GM18951 (cell line): ENCODE results near the gene APOL3.
"Not testable (repeated sequence)": the region's sequence is repeated elsewhere in the genome, so short reads cannot be mapped to it uniquely, and the experiment has no call there.

Source experiments
- POLR2A ChIP-seq: IDR thresholded peaks from 4 replicates; pipeline ENCODE4 v1.6.1; 2011; ENCODE audit warnings: mild to moderate bottlenecking; ENCODE audit not compliant: insufficient read length, insufficient read depth; ENCODE audit errors: extremely low read depth
- in situ Hi-C: fragments of 300-500 bp; cut with MboI; formaldehyde crosslinking; loops from one replicate; pipeline ENCODE4 v1.12.0; 2022; ENCODE audit warnings: low sequenced_read_pairs, mixed read lengths, inconsistent platforms; ENCODE audit not compliant: unreplicated experiment

APOL3 gene

DNA sequence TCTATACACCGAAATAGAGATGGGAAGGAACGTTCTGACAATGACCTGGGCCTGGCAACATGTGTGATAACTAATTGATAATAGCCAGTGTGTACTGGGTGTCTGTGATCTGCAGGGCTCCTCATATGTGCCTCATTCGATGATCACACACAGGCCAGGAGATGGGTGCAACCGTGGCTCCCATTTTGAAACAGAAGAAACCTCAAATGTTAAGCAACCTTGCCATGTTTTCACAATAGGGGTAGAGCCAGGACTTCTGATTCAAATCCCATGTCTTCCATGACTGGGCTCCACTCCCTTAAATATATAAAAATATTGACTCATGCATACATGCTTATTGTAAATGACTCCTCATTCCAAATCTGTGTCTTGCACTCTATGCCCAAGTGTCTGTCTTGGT is 11.1 kb downstream of the APOL3 start:
- no peak for TF ChIP-seq POLR2A
- in situ Hi-C loops, result no loop called here

DNA sequence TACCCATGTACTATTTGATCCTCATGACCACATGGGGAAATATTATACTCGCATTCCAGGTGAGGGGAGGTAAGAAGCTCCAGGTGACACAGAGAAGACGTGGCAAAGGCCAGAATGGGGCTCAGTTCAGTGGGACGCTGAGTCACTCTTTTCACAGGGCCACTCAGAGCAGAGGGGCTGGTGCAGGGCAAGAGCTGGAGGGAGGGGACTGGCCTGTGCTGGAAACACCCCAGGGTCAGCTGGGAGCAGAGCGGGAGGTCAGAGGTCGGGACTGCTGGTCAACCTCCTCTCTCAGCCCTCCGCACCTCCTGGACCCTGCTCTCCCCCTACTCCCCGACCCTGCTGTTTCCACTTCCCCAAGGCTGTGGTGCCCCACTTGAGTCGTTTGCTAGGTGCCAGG is 12.1 kb downstream of the APOL3 start:
- in situ Hi-C loops, result no loop called here
- no peak for TF ChIP-seq POLR2A

DNA sequence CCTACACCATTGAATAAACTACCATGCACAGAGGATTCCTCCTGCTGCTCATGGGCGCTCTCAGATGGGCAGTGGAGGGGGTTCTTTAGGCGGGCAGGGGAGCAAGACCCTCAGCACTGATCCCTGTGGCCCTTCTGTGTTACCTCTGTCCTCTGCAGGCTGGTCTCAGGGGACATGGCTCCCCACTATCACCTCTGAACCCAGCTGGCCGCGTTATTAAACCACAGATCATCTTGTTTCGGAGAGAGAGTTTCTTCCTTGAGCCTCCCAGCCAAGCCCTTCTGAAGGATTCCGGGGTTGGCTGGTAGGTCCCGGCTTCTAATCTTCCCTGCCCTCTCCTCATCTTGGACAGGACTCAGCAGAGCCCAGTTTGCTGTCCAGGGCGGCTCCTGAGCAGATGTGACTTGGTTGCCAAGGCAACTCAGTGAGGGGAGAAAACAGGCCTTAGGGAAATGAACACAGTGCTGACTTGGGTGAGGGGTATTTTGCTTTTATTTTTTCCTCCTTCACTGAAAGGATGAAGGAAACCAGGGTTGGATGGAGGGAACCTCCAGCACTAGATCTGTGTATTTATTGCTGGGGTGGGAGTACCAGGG is 13.3 kb downstream of the APOL3 start:
- no peak for TF ChIP-seq POLR2A
- in situ Hi-C loops, result no loop called here

DNA sequence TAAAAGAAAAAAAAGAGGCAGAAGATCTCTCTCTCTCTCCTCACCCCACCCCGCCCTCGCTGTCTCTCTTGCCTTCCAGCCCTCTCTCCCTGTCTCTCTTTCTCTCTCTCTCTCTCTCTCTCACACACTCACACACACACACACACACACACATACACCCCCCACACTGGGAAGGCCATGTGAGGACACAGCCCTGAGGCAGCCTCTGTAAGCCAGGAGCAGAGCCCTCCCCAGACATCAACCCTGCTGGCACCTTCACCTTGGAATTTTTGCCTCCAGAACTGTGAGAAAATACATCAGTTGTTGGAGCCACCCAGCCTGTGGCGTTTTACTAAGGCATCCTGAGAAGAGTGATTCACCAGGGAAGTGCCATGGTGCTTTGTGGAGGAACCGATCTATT is 14.7 kb downstream of the APOL3 start:
- in situ Hi-C loops, result no loop called here
- TF ChIP-seq POLR2A, result no peak

DNA sequence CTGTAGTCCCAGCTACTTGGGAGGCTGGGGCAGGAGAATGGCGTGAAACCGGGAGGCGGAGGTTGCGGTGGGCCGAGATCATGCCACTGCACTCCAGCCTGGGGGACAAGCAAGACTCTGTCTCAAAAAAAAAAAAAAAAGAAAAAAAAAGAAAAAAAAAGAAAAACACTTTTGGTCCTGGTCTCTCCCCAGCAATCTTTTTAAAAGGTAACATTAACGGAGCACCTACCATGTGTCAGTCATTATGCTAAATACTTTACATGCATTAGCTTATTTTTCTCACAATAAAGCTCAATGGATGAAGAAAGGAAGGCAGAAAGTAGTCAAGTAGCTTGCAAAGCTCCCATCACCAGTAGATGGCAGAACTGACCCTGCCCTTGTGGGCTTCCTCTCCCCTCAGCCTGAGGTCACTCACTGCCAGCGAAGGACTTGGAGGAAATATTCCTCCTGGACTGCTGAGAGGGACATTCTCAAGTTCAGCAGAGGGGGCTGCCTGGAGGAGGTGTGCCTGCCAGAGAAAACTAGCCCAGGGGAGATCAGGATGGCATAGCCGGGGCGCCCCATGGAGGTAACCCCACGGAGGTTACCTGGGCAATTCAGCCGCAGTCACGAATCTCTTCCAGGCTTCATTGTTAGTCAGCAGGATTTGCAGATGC is 15.5 kb downstream of the APOL3 start:
- in situ Hi-C loops, result loop anchor here (5.0 kb wide), 1 partner anchor 32 kb away; no protein-coding TSS in a partner anchor
- no peak for TF ChIP-seq POLR2A

DNA sequence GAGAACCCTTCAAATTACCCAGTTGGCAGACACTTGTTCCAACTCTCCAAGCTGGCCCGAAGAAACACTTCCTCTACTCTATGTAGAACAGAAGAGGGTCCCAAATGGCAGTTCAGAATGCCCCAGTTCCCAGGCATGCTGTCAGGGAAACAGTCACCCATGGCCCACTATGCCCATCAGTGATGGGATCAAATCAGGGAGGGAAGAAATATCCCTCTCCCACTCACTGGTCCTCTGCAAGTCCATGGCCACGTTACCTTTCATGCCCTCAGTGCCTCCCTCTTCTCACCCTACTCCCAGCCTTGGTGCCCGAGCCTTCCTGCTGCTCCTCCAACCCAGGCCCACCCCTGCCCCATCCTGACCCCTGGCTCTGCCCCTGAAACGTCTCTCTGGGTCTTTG is 16.6 kb downstream of the APOL3 start:
- in situ Hi-C loops, result loop anchor here (5.0 kb wide), 1 partner anchor 33 kb away; no protein-coding TSS in a partner anchor
- TF ChIP-seq POLR2A, result no peak

DNA sequence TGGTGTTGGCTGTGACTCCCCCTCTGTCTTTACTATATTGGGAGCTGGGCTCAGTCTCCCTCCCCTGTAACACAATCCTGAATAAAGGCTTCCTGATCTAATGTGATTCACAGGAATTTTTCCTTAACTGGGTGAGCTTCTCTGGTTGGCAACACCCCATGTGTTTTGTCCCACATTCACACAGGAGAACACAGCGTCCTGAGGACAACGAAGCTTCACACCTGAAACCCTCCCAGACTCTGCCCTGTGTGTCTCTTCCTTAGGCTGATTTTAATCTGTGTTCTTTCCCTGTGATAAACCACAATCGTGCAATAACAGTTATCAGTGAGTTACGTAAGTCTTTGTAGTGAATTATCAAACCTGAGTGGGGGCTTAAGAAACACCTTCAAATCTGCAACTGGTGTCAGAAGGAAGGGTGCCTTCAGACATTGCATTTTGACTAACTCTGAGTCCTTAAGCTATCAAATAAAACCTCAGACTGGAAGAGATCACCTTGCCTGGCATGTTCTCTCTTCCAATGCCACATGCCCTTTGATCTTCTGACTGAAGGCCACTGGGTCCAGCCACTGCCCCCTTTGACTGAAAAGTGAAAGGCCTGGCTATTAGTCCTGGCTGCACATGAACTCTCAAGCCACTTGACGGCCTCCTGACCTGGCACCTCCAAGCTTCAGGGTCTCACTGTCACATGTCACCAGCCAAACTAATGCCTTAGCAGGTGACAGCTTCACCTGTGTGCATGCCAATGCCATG is 17.3 kb downstream of the APOL3 start:
- in situ Hi-C loops, result loop anchor here (5.0 kb wide), 1 partner anchor 34 kb away; no protein-coding TSS in a partner anchor
- no peak for TF ChIP-seq POLR2A

DNA sequence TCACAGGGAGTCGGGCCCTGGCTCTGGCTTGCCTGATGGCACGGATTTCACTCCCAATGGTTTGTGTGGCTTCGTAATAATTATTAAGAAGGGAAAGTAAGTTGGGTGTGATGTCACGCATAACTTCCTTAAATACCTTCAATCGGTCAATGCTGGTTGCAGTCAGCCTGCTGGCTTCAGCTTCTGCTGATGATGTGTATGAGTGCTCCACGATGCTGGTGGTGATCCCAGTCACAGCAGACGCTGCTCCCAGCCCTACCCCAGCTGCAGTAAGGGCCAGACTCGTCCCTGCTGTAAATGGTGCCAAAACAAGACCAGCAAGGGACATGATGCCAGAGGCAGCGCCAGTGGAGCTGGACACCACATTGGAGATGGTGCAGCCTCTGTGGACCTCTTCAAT is 19.1 kb downstream of the APOL3 start:
- in situ Hi-C loops, result loop anchor here (5.0 kb wide), 1 partner anchor 36 kb away; no protein-coding TSS in a partner anchor
- TF ChIP-seq POLR2A, result no peak

DNA sequence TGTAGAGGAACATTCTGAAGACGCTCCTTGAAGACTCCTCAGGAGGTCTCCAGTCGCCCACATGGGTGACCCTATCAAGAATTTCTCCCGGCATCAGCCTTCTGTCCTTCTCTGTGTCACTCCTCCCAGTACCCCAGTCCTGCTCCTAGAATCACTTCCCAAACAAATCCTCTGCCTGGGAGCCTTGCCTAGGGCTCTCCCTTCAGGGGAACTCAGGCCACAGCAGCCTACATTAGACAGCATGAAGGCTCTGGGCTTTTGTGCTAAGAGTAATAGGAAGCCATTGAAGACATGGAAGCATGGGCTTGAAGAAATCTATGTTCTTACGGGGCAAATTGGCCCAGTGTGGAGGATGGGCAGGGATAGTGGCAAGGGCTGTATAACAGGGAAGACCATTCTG is 21.8 kb downstream of the APOL3 start:
- in situ Hi-C loops, result not testable (repeated sequence)

DNA sequence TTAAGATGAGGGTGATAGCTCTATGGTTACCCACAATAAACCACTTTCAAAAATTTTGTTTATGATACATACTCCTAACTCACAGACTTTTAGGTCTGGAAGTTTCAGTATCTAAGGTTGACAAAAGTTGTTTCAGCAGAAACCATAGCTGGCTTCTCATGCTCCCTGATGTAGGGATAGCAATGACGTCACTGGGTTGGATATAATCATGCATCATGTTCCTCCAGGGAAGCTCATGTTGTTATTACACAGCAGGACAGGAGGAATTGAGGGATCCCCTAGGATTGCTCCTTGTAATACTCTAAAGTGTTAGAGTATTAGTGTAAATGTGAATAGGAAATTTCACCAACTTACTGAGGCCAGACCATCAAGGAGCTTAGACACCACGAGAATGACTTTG is 23.6 kb downstream of the APOL3 start:
- TF ChIP-seq POLR2A, result no peak
- in situ Hi-C loops, result no loop called here

DNA sequence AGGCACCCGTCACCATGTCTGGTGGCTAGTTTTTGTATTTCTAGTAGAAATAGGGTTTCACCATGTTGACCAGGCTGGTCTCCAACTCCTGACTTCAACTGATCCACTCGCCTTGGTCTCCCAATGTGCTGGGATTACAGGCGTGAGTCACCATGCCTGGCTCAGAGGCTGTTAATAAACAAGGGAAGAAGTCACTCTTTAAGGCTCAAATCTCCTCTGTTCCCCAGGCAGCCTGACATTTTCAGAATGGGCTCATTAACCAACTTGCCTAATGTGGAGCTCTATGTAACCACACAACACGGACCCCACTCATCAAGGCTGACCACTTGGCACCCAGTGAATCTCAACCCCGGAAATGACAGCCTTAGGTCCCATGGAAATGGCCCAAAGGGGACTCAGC is 24.1 kb downstream of the APOL3 start:
- TF ChIP-seq POLR2A, result no peak
- in situ Hi-C loops, result no loop called here

DNA sequence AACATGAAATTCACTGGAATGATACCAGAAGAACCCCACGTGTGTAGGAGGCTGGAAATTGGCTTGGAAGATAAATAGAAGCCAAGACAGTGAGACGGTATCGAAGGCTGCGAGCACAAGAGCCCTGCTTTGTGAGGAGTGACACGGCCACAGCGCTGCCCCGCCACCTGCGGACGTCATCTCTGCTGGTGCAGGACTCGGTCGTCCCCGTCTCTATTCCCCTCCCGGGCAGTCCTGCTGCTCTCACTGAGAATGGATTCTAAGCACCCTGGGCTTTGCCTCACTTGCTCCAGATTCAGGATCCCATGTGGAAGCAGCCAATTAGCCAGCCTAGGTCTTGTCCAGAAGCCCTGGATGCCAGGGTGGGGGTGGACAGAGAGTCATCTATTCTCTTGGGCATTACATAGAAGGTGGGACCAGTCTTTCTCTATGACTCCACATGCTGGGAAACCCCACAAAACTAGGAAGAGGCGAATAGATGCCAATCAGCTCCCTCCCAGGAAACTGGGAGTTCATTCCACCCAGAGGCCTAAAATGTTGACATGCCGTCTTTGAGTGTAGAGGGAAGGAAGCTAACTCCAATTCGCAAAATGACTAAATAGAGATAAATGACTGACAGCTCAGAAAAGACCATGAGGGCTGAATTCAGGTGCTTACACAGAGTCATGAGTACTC is 25.1 kb downstream of the APOL3 start:
- in situ Hi-C loops, result no loop called here
- TF ChIP-seq POLR2A, result no peak

DNA sequence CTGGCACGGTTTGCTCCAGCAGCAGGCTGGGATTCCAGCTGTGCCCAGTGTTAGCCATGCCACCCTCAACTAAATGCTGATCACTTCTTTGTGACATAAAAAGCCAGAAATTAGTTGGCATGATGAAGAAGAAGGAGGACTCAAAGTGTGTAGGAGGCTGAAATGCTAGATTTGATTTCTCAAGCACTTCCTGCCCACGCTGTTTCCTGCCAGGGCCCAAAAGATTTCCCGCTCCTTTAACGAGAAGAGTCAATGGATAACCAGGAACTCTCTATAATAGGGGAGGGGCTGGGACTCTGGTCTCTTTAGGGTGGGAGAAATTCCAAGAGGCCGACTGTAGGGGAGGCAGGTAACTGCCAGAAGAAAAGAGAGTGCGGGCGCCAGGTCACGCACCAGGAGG is 26.4 kb downstream of the APOL3 start:
- in situ Hi-C loops, result no loop called here

DNA sequence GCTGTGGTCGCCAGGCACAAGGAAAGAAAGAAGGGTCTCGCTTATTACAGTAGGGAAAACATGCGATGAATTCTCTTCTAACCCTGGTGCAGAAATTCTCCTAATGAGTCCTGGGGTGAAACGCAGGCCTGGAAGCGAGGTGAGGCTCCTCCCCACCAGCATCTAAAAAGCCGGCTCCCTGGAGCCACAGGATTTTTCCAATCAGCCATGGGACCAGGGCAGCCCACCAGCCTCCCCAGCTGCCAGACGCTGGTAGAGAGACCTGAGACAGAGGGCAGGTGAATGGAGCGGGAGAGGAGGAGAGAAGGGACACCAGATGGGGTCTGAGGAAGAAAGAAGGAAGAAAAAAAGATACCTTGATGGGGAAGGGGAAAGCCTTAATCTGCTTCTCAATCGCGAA is 28.6 kb downstream of the APOL3 start:
- no peak for TF ChIP-seq POLR2A
- in situ Hi-C loops, result no loop called here

More for the DNA sequence above, 26.4 kb downstream of the APOL3 start:
- TF ChIP-seq POLR2A, result no peak
